ENCODE measurements around the gene AKNAD1.

AKNAD1 gene

DNA sequence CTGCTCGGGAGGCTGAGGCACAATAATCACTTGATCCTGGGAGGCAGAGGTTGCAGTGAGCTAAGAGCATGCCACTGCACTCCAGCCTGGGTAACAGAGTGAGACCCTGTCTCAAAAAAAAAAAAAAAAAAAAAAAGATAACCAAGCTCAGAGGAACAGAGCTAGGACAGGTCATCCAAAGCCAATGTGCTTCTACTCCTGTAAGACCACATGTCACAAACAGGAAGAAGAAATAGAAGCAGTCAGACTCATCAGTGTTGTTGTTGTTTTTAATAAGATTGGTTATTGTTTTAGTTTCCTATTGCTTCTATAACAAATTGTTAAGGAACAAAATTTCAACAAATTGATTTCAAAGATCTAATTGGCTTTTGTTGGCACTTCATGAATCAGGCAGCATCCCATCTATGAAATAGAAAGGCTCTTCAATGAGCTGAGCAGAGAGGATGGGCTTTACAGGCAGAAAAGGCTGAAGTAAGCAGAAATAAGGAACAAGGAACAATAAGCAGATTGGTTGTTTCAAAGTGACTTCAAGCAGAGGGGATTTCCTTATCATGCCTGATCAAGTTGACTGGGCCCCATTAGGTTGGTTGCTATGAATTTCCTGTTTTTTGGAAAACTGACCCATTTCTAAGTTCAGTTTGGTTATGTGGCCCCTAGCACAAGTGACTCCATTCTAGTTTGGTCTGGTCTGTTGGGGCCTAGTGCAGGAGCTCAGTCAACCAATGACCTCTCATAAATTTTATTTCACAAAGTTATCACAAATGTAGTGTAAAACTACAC is 6.0 kb upstream of the AKNAD1 start:
- DNase-seq, result no peak

DNA sequence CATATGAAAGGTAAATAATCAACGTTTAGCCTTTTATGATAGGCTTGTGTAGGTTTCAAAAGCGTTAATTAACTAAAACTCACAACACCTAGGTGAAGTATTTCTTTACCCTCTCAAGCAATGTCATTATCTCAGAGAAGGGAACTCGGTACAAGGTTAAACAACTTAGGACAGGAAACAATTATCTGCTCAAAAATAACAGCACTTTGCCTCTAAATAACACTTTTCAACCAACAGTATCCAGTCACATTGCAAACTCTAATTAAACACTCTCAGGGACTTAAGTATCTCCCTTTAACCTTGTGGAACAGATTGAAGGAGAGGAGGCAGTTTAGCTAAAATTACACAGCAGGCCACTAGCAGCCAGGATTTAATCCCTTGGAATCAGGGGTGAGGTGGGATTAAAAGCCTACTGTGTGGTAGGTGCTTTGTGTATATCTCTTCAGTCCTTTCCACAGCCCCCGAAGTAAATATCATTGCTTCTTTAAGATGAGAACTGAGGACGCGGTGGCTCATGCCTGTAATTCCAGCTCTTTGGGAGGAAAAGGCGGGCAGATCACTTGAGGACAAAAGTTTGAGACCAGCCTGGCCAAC is 5.2 kb upstream of the AKNAD1 start:
- peak; percentile 81 for DNase-seq

DNA sequence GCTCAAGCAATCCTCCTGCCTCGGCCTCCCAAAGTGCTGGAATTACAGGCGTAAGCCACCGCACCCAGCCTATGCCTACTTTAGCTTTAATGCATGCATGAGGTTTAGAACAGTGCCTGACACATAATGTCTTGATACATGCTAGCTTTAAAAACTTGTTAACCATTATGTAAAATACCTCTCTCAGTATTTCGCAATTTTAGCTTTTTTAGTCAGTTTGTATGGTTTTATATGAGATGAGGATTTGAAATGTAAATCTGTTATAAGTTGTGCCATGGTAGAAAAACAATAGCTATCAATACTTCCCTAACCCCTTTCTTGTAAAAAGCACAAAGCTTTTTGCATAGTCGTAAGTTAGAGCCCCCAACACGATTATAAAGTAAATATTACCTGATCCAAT is 4.7 kb upstream of the AKNAD1 start:
- no peak for DNase-seq

DNA sequence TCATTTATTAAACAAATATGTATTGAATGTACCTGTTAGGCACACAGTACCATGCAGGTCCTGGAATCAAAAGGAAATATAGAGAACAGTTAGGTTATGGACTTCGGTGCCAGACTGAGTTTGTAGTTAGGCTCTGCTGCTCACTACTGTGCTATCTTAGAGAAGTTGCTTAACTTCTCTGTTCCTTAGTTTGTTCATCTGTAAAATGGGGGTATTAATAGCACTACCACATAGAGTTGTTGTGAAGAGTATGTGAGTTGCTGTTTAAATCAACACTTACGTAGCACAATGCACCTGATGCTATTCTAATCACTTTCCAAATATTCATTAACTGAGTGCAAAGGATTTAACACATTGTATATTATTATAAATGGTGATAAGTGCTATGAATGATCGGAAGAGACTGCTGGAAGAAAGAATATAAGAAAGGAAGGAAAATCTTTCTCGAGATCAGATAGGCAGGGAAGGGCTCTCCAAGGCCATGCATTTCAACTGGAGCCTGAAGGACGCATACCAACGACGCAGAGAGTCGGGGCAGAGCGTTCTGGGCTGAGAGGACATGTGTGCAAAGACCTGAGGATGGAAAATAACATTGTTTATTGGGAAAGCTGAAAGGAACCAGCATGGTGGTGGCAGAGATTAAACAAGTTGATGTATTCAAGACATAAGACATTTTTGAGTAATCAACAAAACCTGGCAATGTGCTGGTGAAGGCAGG is 3.5 kb upstream of the AKNAD1 start:
- DNase-seq, result no peak

DNA sequence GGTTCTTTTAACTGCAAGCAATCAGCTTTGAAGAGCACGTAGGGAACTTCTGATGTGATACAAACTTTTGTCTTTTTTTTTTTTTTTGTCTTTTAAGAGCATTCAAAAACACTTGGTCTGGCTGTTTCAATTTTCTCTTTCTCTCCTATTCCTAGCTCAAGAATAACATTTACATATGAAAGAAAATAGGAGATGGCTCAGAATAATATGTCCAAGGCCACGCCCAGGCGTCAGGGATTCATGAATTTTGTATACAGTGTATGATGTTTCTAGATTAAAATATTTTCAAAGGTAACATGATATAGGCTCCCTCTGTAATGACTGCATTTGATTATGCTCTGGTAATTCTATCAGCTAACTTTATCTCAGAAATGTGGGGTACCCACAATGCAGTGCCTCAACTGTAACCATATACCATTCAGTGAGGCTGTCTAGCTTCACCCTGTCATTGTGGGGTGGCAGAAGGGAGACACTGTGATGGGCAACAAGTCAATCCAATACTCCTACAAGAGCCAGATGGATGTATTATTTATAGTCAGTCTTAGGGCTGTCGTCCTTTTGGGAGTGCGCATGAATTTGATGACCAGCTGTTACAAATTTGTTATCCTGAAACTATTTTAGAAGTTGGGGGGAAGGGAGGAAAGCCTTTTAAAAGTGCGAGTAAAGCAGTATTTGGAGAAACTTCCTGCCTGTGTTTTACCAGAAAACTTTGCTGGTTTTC is 1.5 kb upstream of the AKNAD1 start:
- DNase-seq, result no peak

DNA sequence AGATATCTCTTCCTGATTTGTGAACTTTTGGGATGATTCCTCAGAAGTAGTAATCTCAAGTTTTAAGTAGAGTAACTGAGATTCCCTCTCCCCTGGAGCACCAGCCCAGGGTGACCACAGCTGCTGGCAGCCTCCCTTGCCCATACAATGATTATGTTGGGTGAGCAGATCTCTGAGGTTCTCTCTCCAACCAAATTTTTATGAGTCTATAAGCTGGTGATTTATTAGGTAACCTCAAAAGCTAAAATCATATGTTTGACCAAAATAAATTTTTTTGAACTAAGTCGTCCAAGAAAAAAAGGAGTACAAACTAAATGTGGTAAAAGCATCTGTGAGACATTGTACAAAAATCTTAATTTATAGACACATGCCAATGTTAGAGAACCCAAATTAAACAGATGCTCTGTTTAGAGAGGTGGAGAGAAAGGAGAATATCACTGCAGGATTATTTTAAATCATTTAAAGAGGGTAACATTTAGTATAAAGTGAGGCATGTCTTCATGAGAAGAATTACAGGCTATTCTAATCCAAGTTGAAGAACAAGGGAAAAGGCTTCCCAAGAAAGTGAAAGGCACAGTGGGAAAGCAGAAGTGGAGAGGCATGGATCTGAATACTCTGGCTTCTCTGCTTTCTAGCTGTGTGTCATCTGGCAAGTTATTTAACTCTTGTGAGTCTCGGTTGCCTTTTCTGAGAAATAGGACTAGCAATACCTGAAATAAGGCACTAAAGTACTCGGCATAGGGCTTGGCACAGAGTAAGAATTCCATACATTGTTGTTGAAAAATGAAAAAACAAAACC is 2.5 kb downstream of the AKNAD1 start:
- no peak for DNase-seq

DNA sequence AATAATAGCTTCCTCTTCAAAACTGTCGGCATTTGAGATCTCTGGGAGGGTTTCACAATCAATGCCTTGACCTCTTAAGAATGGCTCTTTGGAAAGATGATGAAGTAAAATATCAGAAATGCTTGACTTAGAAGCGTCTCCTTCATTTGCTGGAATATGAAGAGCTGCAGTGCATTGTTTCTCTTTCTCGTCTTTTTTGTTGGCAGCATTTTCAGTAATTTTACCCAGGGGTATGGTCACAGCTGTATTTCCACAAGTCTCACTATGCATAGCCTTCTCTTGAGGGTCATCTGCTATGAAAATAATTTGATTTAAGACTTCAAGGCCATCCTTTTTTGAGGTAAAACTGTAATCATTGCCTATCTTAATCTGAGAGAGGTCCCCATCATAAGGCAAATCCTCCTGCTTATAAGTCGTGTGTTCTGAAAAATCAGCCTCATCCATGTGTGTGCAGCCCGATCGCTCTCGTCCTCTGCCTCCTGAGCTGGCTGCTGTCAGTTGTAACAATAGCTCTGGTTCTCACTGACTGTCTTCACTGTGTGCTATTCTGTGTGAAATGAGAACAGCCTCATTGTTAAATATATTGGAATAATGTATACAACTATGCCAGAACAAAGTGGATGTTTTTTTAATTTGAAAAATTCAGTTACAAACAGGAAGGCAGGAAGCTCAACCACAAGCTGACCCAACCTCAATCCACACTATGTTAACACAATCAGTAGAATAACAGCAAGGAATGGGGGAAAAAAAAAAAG is 4.5 kb downstream of the AKNAD1 start:
- DNase-seq, result no peak

DNA sequence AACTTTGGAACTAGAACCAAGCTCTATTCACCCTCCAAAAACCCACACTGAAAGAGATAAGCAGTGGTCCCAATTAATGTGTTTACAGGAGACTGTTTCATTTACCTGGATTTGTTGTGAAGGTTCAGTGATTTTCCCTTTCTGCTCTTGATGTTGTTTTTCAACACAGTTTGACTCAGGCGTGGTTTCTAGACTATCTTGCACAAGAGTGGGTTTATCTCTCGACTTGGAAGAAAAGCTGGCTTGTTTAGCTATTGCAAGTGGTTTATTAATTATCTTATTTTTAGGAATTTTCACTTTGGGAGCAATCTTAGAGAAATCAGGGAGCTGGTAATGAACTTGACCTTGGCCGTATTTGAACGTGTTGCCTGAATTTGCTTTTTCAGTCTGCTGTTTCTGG is 5.3 kb downstream of the AKNAD1 start:
- no peak for DNase-seq

DNA sequence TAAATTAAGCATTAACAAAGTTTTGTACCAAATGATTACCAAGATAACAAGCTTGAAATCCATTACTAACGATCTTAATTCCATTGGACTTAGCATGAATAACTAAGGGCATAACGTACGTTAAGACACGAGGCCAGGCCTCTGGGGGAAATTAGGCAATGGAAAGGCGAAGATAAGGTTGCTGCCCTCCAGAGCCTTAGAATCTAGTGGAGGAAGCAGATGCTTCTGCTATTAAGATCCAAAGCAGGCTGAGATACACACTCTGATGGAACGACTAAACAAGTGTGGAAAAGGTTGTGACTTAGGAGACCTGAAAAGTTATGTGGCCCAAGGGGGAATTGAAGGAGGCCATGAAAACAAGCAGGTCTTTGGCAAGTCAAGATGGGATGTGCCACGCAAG is 6.0 kb downstream of the AKNAD1 start:
- DNase-seq, result no peak

DNA sequence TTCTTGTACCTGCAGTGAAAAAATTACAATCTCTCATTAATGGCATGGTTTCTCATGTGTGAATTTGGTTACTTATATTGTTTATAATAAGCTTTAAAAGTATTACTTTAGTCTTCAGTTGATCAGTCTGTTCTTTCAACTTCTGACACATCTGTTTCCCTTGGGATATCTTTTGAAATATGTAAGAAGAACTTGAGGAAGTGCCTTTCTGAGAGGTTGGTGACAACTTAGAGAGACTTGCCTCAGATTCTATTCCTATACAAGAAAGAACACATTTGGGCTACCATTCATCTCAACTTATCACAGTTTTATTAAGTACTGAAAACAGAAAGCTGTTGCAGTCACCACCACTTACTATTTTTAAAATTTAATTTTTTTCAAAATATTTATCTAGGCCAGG is 8.1 kb downstream of the AKNAD1 start:
- DNase-seq, result no peak

DNA sequence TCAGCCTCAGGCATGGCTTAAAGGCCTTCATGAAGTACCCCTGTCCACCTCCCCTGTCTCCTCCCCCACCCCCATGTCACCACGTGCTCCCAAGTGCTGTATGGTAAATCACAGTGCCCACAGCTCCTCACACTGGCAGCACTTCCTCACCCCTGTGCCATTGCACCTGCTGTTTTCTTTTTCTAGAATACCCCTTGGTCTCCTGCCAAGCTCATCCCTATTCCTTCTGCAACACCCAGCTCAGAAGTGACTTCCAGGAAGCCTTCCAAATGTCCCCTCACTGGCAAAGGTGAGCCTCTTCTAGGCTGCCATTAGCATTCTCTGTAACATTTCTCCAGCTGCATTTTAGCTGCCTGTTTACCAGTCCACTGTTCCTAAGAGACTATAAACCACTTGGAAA is 9.4 kb downstream of the AKNAD1 start:
- no peak for DNase-seq

DNA sequence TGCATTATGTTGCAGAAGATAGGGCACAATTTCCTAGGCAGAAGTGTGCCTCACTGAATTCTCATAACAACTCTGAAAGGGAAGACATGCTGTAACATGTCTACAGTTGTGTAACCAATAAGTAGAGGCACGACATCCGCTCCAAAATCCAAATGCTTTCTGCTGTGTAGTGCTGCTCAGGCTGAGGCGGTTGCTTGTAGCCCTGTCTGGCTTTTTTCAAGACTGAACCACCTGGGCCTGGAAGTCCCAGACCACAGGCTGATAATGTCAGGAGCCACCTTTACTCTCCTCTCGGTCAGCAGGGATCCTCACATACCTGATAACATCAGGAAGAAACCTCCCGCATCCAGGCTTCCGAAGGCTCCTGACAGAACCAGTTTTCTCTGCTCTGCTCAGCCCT is 10.9 kb downstream of the AKNAD1 start:
- no peak for DNase-seq

DNA sequence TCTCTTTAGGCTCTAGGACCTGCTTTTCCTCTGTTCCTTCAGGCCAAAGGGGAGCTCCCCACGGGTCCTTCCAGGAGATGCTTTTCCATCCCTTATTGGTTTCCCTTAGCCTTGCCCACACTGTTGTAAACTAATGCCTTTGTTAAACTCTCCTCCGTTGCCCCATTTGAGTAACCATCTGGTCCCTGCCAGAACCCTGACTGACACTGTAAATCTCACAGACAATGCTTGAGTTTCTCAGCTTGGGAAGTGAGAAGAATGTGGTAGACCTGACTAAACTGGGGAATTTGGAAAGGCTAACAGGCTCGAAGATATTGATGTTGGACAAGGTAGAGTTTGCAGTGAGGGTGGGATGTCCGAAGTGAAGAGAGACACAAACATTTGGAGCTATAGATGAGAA is 11.4 kb downstream of the AKNAD1 start:
- no peak for DNase-seq

DNA sequence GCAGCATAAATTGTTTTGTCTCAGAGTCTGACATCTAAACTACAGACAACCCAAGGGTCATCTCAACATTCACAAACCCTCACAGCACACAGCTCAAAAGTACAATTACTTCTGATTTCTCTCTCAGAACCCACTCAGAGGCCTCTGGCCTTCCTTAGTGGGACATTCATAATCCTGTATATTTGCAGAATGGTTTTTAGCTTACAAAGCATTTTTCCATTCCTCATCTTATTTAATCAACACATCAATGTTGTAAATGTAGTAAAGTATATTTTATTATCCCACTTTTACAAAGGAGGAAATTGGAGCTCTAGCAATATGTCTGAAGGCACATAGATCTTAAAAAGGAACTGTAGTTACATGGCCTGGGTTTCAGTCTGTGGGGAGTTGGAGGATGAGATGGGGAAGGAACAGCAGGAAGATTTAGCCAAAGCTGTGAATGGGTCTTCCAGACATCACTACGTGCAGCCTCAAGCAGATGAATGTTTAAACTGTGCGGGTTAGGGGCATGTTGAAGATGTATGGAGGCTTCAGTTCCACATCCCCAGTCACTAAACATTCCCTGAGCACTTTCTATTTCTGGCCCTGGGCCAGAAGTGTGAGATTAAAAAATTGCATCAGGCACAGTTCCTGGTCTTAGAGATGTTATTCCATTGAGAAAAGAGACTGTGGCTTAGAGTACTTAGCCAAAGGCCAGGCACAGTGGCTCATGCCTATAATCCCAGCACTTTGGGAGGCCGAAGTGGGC is 13.3 kb downstream of the AKNAD1 start:
- DNase-seq, result no peak

DNA sequence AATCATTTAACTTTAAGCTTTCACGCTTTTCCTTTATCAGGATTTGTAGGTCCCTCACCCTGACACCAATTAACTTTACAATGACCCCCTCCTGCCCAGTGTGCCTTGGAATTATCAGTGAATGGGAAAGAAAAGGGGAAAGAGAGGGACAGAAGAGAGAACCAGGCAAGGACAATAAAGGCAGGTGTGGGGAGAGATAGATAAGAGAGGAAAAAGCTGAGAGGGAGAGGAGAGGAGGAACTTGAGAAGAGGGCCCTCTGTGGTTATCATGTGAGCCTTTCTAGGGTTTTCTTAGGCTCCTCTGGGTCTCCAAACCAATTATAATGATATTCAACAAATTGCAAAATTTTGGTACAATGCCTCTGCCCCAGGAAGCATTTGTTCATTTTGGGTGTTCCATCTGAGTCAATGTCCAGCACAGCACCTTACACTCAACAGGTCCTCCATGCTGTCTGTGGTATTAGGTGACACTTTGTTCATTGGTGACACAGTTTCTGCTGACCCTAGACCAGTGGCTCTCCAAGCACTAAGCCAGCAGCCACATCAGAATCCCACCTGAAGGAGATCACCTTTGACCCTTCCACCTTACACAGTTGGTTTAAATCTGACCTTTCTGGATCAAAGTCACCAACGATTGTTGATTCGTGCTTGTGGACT is 14.2 kb downstream of the AKNAD1 start:
- no peak for DNase-seq

DNA sequence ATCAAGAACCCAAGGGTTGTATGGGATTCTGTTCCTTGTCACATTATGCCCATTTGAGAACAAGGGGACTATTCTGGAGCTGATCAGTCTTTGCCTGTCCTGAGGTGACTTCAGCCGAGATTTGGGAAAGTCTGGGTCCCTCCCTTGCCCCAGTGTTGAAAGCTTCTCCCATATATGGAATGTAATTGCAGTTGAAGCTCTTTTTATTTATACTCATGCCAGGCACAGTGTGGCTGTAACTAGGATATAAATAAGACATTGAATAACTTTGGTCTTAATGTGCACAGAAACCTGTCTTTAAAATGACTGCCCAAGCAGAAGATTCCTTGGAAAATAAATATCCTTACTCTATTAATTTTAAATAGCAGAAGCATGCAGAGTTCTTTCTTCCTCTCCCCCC is 15.2 kb downstream of the AKNAD1 start:
- no peak for DNase-seq

DNA sequence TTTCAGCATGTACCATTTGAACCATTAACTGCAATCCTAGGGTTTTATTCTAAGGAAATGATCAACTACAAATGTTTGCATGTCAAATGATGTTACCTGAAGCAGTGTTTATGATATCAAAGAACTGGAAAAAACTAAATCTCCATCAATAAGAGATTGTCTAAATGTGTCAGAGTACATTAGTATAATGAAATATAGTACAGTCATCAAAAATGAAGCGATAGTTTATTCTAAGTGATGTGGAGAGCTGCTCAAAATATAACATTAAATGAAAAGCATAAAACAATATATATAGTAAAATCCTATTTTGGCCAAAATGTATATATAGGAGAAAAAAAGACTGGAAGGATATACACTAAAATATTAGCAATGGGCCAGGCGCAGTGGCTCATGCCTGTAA is 24.0 kb downstream of the AKNAD1 start:
- no peak for DNase-seq

DNA sequence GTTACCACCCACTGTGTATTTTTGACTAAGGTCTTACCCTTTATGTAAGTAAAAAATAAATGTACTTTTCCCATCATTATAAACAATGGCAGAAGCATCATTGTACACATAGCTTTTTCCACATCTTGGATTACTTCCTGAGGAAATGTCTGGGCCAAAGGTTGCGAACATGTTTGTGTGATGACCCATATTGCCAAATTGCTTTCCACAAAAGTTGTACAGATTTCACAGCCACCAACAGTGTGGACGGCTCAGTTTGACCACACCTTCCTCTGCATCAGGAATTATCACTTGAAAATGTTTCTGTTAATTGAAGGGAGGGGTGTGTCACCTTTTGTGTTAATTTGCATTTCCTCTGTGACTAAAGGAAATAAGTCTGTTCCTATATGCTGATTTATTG is 25.7 kb downstream of the AKNAD1 start:
- no peak for DNase-seq

DNA sequence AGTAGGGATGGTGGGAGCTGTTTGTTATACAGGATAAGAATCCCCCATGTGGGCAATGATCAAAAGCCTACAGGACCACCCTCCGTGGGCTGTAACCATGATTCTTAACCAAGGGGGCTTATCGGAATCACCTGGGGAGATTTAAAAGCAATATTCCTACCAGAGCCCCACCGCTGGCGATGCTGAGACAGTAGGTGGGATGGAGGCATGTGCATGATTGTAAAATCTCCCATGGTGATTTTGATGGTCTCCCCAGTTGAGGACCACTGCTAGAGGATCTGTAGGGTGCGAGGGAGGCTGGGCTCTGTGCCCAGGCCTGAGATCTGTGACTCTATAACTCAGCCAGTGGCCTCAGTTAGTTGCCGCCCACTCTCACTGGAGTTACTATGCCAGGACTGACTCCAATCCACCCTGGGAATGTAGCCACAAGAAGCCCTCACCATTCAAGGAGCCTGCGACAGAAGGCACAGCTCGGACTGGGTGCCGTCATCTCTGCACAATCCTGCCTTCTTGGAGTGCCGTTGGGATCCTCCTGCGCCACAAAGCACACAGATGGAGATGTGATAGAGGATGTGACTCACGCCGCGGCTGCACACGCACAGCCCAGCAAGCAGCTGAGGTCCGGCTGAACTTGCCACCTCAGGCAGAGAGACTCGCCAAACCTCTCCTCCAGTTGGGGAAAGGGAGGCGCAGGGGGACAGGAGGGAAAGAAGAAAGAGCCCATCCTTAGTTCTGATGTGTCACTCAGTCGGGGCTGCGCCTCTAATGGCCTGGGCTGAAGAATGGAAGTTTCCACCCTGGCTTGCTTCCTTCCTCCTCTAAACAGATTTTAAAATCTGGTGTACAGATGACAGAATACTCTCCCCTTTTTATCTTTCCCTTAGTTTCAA is 26.5 kb downstream of the AKNAD1 start:
- no peak for DNase-seq

DNA sequence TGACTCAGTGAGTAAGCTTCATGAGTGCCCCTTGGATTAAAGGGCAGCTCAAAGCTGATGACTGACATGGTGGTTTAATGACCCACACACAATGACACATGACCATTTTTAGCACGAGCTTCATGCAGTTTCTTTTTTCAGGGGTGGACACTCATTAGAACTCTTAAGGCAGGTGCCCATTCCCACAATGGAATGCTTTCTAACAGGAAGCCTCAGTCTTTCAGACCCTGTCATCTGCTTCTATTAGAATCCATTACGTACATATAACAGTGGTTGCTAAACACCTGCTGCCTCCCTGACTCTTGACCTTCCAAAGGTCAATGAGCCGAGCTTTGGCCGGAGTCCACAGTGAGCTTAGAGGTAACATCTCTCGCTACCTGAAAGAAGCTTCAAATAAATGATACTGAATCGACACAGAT is 27.4 kb downstream of the AKNAD1 start:
- DNase-seq, result no peak
